HepG2 (cell line): ENCODE data around the gene PDZD7. TPM values are rescaled to one million over a fixed set of nuclear protein-coding genes. Genes with fewer than 3 reads are reported as not detected.
A peak's percentile ranks its signal among the peaks of the same experiment; 100 is the strongest.

Experiments
- HNRNPH1 ChIP-seq: fragments of 200-400 bp; formaldehyde crosslinking; optimal IDR thresholded peaks from 2 replicates; pipeline ENCODE3; 2017; ENCODE audit warnings: mild to moderate bottlenecking, low read depth, low read length
- MAFG ChIP-seq: sonication (generic); formaldehyde crosslinking; IDR thresholded peaks from 2 replicates; pipeline ENCODE4 v1.5.1; 2020; ENCODE audit warnings: mild to moderate bottlenecking, missing genetic modification reagents
- NFAT5 ChIP-seq: sonication (generic); formaldehyde crosslinking; IDR thresholded peaks from 2 replicates; pipeline ENCODE4 v1.4.0; 2020; ENCODE audit warnings: missing genetic modification reagents
- SMARCC2 ChIP-seq: fragments of 450-650 bp; IDR thresholded peaks from 2 replicates; pipeline ENCODE4 v1.6.1; 2017; ENCODE audit warnings: antibody characterized with exemption, mild to moderate bottlenecking
- YEATS2 ChIP-seq: sonication (generic); formaldehyde crosslinking; IDR thresholded peaks from 2 replicates; pipeline ENCODE4 v1.4.0; 2020; ENCODE audit warnings: missing genetic modification reagents, borderline replicate concordance
- ZBTB46 ChIP-seq: sonication (generic); formaldehyde crosslinking; IDR thresholded peaks from 2 replicates; pipeline ENCODE4 v1.4.0; 2020; ENCODE audit warnings: mild to moderate bottlenecking, missing genetic modification reagents, borderline replicate concordance
- ZNF326 ChIP-seq: sonication (generic); formaldehyde crosslinking; IDR thresholded peaks from 2 replicates; pipeline ENCODE4 v1.4.0; 2020; ENCODE audit warnings: missing genetic modification reagents, borderline replicate concordance
- ZNF362 ChIP-seq: sonication (generic); formaldehyde crosslinking; IDR thresholded peaks from 2 replicates; pipeline ENCODE4 v1.4.0; 2020; ENCODE audit warnings: missing genetic modification reagents, mild to moderate bottlenecking, borderline replicate concordance
- ZNF841 ChIP-seq: sonication (generic); formaldehyde crosslinking; IDR thresholded peaks from 2 replicates; pipeline ENCODE4 v1.8.1; 2023; ENCODE audit warnings: missing genetic modification reagents, borderline replicate concordance
- polyA plus RNA-seq, 8 experiments: library from polyadenylated mRNA; depleted of rRNA in 3 of 8; stranded (reverse) in 7 of 8; unstranded in 1 of 8; fragments of >200 nt; fragmentation: Illumina TruSeq in 4 of 8; extraction: Trizol in 4 of 8; gene quantifications; 2 replicates each; pipeline versions ENCODE4 v1.2.1 to v1.2.3, GENCODE V29; 2011 to 2016; ENCODE audit warnings: low read depth in 4 of 8, missing spikeins in 1 of 8, mixed read lengths in 1 of 8; ENCODE audit not compliant: insufficient read depth in 1 of 8
- total RNA-seq, 5 experiments: library from RNA; depleted of rRNA; stranded (reverse); fragments of >200 nt; fragmentation: Illumina TruSeq; extraction: Trizol; gene quantifications; 2 replicates each; pipeline ENCODE4 v1.2.3, GENCODE V29; 2016; ENCODE audit warnings: low read depth in 1 of 5
- TF ChIP-seq, protein P1 (sequence below): sonication (generic); formaldehyde crosslinking; IDR thresholded peaks from 2 replicates; pipeline ENCODE4 v1.4.0; 2020; ENCODE audit warnings: missing genetic modification reagents, mild to moderate bottlenecking, borderline replicate concordance
- TF ChIP-seq, protein P2 (sequence below), 2 experiments: sonication (generic) in 1 of 2; formaldehyde crosslinking in 1 of 2; IDR thresholded peaks; 2 replicates each; pipeline versions ENCODE4 v1.5.1 to v1.6.1; 2011 to 2020; ENCODE audit warnings: borderline replicate concordance in 1 of 2, low read depth in 1 of 2, low read length in 1 of 2, mild to moderate bottlenecking in 1 of 2, missing genetic modification reagents in 1 of 2, moderate library complexity in 1 of 2
- TF ChIP-seq, protein P3 (sequence below): IDR thresholded peaks from 2 replicates; pipeline ENCODE4 v1.6.1; 2016; ENCODE audit warnings: missing compliant biosample characterization, missing genetic modification reagents, borderline replicate concordance

Gene PDZD7
- total and polyA plus RNA-seq, 2 of the 13 experiments (the other 11 are each of a cell fraction or from before 2014, with no cell fraction given): 0.58 to 0.73 TPM

DNA sequence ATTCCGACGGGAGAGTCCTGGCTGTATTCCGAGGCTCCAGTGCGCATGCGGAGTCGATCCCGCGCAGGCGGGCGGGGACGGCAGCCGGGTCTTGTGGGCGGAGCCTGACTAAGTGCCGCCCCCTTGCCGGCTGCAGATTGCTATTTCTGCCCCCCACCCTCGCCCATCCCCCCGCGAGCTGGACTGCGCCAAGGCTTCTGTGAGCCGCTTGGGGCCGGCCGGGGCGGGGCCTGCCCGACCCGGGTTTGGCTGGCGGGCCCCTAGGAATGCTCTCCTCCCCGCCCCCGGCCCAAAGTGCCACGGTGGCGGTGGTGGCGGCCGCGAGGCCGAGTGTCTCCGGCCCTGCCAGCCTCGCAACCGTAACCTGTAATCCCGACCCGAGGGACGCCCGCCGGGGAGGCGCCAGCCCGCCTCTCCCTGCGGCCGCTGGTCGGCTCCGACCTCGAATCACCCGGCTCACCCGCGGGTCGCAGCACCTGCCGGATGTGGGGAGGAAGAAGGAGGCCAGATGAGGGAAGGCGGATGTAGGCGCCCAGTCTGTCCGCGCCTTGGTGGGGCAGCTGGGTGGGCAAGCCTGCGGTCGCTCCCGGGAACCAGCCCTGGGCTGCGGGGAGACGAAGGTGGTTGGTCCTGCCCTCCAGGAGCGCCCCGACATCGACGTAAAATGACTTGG is 30.2 kb upstream of the PDZD7 start (continued):
- 0 out of 2 replicates have a peak, but pooled peaks have one; percentile 18 for TF ChIP-seq NFAT5 (CRISPR knock-in tag)
- TF ChIP-seq SMARCC2: no peak
- TF ChIP-seq ZNF326 (CRISPR knock-in tag): no peak
- TF ChIP-seq ZNF362 (CRISPR knock-in tag): no peak
- TF ChIP-seq, protein P1, sequence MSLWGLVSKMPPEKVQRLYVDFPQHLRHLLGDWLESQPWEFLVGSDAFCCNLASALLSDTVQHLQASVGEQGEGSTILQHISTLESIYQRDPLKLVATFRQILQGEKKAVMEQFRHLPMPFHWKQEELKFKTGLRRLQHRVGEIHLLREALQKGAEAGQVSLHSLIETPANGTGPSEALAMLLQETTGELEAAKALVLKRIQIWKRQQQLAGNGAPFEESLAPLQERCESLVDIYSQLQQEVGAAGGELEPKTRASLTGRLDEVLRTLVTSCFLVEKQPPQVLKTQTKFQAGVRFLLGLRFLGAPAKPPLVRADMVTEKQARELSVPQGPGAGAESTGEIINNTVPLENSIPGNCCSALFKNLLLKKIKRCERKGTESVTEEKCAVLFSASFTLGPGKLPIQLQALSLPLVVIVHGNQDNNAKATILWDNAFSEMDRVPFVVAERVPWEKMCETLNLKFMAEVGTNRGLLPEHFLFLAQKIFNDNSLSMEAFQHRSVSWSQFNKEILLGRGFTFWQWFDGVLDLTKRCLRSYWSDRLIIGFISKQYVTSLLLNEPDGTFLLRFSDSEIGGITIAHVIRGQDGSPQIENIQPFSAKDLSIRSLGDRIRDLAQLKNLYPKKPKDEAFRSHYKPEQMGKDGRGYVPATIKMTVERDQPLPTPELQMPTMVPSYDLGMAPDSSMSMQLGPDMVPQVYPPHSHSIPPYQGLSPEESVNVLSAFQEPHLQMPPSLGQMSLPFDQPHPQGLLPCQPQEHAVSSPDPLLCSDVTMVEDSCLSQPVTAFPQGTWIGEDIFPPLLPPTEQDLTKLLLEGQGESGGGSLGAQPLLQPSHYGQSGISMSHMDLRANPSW: no peak
- TF ChIP-seq, protein P2, sequence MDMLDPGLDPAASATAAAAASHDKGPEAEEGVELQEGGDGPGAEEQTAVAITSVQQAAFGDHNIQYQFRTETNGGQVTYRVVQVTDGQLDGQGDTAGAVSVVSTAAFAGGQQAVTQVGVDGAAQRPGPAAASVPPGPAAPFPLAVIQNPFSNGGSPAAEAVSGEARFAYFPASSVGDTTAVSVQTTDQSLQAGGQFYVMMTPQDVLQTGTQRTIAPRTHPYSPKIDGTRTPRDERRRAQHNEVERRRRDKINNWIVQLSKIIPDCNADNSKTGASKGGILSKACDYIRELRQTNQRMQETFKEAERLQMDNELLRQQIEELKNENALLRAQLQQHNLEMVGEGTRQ (IDR thresholded peaks at IDR 0.05; ENCODE audit: low read depth, low read length): no peak
- TF ChIP-seq, protein P2 (CRISPR knock-in tag; IDR thresholded peaks at IDR 0.05; ENCODE audit: borderline replicate concordance): no peak; the same call in 1 of the 2 replicates
- TF ChIP-seq ZNF841: no peak; the same call in 1 of the 2 replicates
- TF ChIP-seq ZBTB46 (CRISPR knock-in tag): no peak
- TF ChIP-seq HNRNPH1: no peak
- TF ChIP-seq, protein P3, sequence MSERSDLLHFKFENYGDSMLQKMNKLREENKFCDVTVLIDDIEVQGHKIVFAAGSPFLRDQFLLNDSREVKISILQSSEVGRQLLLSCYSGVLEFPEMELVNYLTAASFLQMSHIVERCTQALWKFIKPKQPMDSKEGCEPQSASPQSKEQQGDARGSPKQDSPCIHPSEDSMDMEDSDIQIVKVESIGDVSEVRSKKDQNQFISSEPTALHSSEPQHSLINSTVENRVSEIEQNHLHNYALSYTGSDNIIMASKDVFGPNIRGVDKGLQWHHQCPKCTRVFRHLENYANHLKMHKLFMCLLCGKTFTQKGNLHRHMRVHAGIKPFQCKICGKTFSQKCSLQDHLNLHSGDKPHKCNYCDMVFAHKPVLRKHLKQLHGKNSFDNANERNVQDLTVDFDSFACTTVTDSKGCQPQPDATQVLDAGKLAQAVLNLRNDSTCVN (CRISPR knock-in tag): 0 out of 2 replicates have a peak, but pooled peaks have one; percentile 41
- no peak for TF ChIP-seq MAFG (CRISPR knock-in tag)
- peak; percentile 52 for TF ChIP-seq YEATS2 (CRISPR knock-in tag)
